HG03159 (cell line): Measurements from ENCODE around the gene HSP90AB1.

ENCODE experiments used
- ATAC-seq: cut with Tn5 transposase; IDR thresholded peaks from one replicate; pipeline ENCODE4 v1.9.1; 2021; ENCODE audit warnings: mild to moderate bottlenecking, moderate library complexity; ENCODE audit not compliant: unreplicated experiment

HSP90AB1 gene

GRCh38 chr6:44235269-44235668 lies 11.6 kb upstream of the HSP90AB1 start:
- ATAC-seq = no peak

DNA sequence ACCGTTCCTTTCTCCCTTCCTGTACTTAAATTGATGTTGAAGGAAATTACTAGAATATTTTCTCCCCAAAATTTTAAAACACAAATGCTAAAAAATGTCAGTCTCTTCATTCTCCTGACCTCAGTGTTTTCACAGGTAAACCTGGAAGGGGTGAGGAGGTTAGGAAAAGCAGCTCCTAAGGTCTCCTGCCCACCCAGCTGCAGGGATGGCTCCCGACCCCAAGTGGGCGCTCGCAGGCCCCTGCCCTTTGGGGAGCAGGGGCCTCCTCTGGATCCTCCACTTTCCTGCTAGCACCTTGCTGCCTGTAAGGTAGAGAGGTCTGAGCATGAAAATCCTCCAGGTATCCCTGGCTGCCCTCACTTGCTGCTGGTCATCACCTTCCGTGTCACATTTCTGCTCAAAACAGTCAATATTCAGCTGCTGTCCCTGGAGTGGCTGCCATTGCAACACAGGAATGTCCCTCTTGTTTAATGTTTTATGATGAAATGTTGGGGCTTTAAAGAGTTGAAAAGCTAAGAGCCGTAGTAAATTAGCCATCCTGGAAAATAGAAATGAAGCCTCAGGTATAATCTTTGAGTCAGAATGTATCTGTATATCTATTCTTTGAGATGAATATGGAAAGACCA lies 10.9 kb upstream of the HSP90AB1 start:
- ATAC-seq = no peak

DNA sequence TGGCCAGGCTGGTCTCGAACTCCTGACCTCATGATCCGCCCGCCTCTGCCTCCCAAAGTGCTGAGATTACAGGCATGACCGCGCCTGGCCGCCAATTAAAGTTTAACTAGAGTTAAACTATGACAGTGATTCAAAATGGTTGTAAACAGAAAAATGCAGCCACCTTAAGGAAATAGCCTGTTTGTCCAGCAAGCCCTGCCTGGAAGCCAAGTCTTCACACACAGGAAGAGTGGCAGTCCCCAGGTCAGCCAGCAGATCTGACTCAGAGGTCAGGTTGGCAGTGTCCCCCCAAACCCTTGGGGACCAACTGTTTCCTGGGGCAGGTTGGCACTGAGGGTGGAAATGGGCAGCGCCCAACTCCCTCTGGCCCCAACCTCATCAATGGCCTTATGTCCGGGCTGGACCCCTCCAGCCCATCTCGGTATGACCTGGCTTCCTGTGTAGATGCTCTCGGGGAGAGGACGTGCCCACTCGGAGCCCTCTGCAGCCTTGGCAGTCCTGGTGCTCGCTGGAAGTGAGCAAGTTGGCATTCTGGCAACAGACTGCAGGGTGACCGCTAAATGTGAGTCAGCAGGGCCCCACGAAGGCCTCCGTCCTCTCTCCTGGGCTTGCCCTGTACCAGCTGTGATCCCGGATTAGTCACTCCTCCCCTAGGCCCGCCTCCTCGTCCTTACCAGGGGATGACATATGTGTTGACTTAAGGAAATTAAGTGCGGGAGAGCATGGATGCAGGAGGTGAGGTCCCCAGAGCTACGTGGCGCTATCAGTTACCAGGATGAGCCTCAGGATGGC lies 9.7 kb upstream of the HSP90AB1 start:
- peak; percentile 55 for ATAC-seq

DNA sequence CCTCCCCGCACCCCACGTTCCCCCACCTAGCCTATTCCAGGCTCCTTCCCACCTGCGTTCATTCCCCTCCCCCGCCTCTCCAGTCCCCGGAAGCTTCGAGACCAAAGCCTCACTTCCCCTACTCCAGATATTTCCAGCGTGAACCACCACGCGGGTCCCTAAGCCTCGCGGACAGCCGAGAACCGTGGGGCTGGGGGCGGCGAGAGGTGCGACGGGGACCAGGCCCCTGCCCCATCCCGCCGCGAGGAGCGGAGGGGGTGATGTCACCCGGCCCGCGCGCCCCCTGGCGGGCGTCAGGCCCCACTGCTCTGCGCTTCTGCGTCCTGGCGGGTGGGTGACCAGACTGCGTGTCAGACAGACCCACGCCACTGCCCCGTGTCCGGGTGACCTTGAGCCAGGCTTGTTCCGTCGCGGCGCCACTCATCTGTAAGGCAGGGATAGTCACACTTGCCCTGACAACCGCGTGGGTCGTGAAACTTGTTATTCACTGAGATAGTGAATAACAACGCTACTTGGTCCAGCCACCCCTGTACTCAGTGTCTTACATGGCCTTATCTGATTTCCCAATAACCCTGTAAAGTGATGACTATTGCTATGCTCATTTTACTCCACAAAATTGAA lies 9.0 kb upstream of the HSP90AB1 start:
- peak; percentile 83 for ATAC-seq

- no peak for ATAC-seq
These were observed 8.1 kb upstream of the HSP90AB1 start for GRCh38 chr6:44238687-44239350.

DNA sequence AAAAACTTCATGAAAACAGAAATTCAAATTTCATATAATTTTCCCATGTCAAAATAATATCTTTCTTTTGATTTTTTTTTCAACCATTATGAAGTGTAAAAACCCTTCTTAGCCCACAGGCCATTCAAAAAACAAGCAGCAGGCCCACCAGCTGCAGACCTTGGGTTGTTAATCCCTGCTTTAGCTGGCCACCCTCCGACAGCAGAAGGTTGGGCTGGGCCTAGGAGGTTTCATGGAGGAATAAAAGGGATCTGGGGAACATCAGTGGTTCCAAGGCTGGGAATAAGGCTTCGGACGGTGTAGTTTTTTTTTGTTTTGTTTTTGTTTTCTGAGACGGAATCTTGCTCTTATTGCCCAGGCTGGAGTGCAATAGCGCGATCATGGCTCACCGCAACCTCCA lies 3.6 kb upstream of the HSP90AB1 start:
- ATAC-seq = no peak

DNA sequence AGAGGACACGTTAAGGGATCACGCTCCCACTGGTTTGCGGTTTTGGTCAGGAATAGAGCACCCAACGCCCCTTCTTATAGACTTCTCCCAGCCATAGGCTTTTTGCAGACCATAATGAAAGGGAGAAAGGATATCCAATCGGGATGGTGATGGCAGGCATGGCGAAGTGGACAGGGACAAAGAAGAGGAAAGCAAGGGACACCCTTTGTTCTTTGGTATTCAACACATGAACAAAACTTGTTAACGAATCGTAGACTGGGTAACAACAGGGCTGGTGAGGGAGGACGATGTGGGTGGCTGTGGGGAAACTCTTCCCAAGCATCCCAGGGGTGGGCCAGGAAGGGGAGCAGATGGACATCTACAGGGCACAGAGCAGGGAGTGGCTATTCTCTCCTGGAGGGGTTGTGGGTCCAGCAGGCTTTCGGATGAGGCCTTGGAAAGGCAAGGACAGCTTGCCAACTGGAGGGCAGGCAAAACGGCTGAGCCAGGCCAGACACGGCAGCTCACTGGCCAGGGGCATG lies 1.4 kb upstream of the HSP90AB1 start:
- no peak for ATAC-seq

DNA sequence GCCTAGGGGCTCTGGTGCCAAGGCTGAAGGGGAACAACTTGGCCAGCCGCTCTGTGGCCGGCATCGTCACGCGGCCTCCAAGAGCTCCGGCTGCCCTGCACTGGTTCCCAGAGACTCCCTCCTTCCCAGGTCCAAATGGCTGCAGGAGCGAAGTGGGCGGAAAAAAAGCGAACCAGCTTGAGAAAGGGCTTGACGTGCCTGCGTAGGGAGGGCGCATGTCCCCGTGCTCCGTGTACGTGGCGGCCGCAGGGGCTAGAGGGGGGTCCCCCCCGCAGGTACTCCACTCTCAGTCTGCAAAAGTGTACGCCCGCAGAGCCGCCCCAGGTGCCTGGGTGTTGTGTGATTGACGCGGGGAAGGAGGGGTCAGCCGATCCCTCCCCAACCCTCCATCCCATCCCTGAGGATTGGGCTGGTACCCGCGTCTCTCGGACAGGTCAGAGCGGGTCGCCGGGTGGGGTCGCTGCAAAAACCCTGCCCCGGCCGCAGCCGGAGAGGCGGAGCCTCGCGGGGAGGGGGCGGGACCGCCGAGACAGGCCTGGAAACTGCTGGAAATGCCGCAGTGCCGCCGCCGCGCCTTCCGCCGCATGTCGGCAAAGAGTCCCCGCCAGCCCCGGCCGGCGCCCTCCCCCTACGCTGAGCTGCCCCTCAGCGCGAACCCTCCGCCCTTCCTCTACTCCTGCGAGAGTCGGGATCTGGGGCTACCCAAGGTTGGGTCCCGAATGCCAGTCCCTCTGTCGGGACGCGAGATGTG lies 814 bp upstream of the HSP90AB1 start:
- ATAC-seq = peak; percentile 38

DNA sequence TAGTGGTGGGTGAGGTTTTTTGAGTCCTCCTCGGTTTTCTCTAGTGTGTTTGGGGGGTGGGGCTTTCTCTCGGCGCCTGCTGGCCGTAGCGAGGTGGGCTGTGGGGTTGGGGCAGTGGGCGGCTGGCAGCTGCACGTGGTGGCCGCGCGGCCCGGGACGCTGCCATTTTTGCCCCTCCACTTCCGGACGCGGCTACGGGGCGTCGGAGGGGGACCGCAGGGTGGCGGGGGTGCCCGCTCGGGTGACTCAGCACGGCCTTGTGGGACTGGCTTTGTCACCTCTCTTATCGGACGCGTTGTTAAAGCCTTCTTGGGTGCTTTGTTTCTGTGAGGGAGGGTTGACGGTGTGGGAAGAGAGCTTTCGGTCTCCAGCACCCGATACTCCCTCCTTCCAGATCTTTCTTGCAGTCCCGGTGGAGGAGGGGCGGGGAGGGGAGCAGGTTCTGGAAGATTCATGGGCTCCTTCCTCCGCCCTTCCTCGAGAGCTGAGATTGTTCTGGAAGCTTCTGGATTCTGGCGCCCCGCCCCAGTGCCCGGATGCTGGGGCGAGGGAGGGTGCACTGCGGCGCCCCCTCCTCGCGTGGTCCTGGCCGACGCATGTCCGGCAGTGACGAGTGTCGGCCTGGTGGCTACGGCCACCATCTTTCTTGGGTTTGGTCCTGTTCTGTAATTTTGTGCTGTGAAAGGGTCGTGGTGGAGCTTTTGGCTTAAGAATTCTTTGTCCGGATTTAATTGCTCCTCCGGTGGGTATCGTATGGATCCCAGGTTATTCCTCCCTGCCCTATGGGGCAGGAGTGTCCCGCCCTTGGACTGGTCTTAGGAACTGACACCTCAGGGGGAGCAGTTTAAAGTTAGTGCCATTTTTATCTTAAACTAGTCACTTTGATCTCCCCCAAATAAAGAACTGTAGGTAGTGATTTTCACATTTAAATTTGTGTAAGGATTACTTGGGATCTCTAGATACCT lies 719 bp downstream of the HSP90AB1 start:
- ATAC-seq = peak; percentile 34

DNA sequence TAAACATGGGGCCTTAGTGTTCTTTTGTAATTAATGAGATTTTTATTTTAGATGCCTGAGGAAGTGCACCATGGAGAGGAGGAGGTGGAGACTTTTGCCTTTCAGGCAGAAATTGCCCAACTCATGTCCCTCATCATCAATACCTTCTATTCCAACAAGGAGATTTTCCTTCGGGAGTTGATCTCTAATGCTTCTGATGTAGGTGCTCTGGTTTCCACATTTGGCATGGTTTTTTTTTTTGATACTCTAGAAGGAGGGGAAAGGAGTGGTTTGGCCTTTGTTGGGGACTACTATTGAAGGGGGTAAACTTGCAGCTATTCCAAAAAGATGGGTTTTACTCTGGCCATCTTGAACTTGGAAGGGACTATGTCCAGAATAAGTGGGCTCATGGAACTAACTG lies 1.7 kb downstream of the HSP90AB1 start:
- ATAC-seq = no peak

- no peak for ATAC-seq
These were observed 2.3 kb downstream of the HSP90AB1 start for GRCh38 chr6:44249082-44249748.

GRCh38 chr6:44250067-44250717 lies 3.3 kb downstream of the HSP90AB1 start:
- no peak for ATAC-seq

DNA sequence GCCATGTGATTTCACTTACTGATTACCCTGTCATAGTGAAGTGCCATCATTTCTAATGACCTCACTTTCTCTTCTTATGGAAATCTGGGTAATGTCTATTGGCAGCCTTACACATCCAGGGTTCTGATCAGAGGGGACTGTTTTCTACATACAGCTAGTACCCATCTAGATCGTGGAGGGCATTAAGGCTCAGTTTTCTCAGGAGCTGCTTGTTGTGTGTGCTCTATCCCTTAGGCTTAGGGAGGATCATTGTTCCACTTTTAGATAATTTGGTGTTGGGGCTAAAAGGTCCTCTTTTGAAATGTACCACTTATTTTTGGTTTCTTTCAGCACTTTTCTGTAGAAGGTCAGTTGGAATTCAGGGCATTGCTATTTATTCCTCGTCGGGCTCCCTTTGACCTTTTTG lies 3.8 kb downstream of the HSP90AB1 start:
- no peak for ATAC-seq

GRCh38 chr6:44251576-44252524 lies 4.9 kb downstream of the HSP90AB1 start:
- ATAC-seq = no peak

DNA sequence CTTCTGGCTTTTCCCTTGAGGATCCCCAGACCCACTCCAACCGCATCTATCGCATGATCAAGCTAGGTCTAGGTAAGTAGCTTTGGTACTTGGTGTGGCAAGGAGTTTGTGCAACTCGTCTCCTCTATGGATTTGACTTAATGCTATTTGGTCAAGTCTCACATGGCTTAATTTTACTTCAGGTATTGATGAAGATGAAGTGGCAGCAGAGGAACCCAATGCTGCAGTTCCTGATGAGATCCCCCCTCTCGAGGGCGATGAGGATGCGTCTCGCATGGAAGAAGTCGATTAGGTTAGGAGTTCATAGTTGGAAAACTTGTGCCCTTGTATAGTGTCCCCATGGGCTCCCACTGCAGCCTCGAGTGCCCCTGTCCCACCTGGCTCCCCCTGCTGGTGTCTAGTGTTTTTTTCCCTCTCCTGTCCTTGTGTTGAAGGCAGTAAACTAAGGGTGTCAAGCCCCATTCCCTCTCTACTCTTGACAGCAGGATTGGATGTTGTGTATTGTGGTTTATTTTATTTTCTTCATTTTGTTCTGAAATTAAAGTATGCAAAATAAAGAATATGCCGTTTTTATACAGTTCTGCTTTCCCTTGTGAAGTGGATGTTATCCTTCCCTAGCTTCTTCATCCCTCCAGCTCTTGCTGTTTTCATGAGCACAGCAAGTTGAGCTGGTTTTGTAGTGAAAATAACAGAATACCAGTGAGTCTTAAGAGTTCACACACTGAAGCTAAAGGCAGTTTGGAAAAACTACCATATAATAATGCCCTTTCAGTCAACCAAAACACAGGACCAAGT lies 6.6 kb downstream of the HSP90AB1 start:
- no peak for ATAC-seq
